ENCODE measurements around the gene SYPL1.

Gene SYPL1

GRCh38 chr7:106069471-106070200, 42.5 kb downstream of the SYPL1 start:
- in situ Hi-C loops (cut with HindIII; ENCODE audit: low sequenced_read_pairs), result loop anchor here (25.0 kb wide), 1 partner anchor 93 kb away; no protein-coding TSS in a partner anchor
- DNase-seq (ENCODE audit: low read depth, low spot score), result no peak
- H3K4me3 ChIP-seq (ENCODE audit: low read depth, low read length), result no peak overlapping the region
- TF ChIP-seq, protein P1, sequence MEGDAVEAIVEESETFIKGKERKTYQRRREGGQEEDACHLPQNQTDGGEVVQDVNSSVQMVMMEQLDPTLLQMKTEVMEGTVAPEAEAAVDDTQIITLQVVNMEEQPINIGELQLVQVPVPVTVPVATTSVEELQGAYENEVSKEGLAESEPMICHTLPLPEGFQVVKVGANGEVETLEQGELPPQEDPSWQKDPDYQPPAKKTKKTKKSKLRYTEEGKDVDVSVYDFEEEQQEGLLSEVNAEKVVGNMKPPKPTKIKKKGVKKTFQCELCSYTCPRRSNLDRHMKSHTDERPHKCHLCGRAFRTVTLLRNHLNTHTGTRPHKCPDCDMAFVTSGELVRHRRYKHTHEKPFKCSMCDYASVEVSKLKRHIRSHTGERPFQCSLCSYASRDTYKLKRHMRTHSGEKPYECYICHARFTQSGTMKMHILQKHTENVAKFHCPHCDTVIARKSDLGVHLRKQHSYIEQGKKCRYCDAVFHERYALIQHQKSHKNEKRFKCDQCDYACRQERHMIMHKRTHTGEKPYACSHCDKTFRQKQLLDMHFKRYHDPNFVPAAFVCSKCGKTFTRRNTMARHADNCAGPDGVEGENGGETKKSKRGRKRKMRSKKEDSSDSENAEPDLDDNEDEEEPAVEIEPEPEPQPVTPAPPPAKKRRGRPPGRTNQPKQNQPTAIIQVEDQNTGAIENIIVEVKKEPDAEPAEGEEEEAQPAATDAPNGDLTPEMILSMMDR (IDR thresholded peaks at IDR 0.05; ENCODE audit: low read depth, low read length), result no peak

DNA sequence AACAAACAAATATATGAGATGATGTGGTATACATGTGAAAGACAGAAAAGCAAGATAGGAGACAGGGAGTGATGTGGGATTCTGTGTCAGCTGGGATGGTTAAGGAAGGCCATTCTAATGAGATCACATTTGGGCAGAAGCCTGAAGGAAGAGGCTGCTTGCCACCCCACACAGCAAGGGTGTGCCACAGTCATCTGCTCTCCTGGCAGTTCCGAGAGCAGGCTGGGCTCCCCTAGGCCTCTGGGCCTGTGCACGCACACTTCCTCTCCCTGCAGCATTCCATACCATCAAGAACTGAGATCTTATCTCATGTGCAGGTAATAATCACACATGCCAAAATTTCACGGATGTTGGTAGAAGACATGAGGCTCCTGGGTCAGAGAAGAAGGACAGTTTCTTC, 43.1 kb downstream of the SYPL1 start:
- no peak overlapping the region for H3K4me3 ChIP-seq (ENCODE audit: low read depth, low read length)
- no peak for DNase-seq (ENCODE audit: low read depth, low spot score)
- in situ Hi-C loops (cut with HindIII; ENCODE audit: low sequenced_read_pairs), result loop anchor here (25.0 kb wide), 1 partner anchor 93 kb away; no protein-coding TSS in a partner anchor
- TF ChIP-seq, protein P1 (IDR thresholded peaks at IDR 0.05; ENCODE audit: low read depth, low read length), result no peak

DNA sequence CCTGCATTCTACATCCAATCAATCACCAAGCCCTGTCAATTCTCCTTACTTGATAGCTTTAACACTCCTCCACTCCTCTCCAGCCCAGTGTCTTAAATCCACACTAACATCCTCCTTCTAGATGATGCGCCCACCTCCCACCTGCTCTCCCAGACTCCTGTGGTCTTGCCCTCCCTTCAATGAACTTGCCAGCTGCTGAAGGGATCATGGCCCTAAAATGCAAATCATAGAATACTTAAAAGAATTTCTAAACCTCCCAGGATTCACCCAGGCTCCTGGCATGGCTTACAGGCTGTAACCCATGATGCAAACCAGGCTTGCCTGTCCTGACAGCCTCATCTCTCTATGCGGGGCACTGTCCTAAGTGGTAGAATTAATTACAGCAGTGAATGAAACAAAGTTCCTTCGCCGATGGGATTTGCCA, 43.6 kb downstream of the SYPL1 start:
- TF ChIP-seq, protein P1 (IDR thresholded peaks at IDR 0.05; ENCODE audit: low read depth, low read length), result no peak
- no peak overlapping the region for H3K4me3 ChIP-seq (ENCODE audit: low read depth, low read length)
- DNase-seq (ENCODE audit: low read depth, low spot score), result no peak
- in situ Hi-C loops (cut with HindIII; ENCODE audit: low sequenced_read_pairs), result loop anchor here (25.0 kb wide), 1 partner anchor 94 kb away; no protein-coding TSS in a partner anchor

DNA sequence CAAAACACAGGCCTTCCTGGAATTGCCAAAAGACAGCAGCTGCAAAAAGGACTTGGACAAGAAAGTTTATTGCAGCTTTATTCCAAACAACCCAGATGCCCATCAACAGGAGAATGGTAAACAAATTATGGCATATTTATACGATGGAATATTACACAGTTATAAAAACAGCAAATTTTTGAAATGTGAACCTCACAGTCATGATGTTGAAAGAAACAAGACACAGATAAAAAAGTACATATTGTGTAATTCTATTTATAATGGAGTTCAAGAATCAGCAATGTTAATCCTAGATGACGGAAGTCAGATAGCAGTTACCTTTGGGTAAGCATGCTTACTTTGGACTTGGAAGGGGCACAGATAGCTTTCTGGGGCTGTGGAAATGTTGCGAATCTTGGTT, 44.4 kb downstream of the SYPL1 start:
- in situ Hi-C loops (cut with HindIII; ENCODE audit: low sequenced_read_pairs), result loop anchor here (25.0 kb wide), 1 partner anchor 95 kb away; no protein-coding TSS in a partner anchor
- no peak overlapping the region for H3K4me3 ChIP-seq (ENCODE audit: low read depth, low read length)
- DNase-seq (ENCODE audit: low read depth, low spot score), result no peak
- TF ChIP-seq, protein P1 (IDR thresholded peaks at IDR 0.05; ENCODE audit: low read depth, low read length), result no peak

- TF ChIP-seq, protein P1 (IDR thresholded peaks at IDR 0.05; ENCODE audit: low read depth, low read length), result no peak
- DNase-seq (ENCODE audit: low read depth, low spot score), result peak; percentile 44
- in situ Hi-C loops (cut with HindIII; ENCODE audit: low sequenced_read_pairs), result loop anchor here (25.0 kb wide), 1 partner anchor 96 kb away; no protein-coding TSS in a partner anchor
- H3K4me3 ChIP-seq (ENCODE audit: low read depth, low read length), result peak overlapping the region; percentile 28
Measured at GRCh38 chr7:106065575-106066500, 46.3 kb downstream of the SYPL1 start.
